K562 (cell line): ENCODE results near the gene FLAD1. TPM values are rescaled to one million over a fixed set of nuclear protein-coding genes. Genes with fewer than 3 reads are reported as not detected.

Experiments used
- ATAC-seq: fragments of 200-7000 bp; cut with Tn5 transposase; 3 replicates; pipeline ENCODE4 v1.9.1; 2020; ENCODE audit warnings: moderate library complexity
- BruUV-seq: library from RNA; stranded (reverse); fragments of 400-500 nt; replicated peaks from 2 replicates; lab custom pipeline; 2021; lab: Mats Ljungman, UMichigan
- CTCF ChIA-PET: fragments of 300-600 bp; formaldehyde crosslinking; extraction: SDS; loops from one replicate; lab custom pipeline; 2021; ENCODE audit warnings: low intra/inter-chr PET ratio; lab: Yijun Ruan, JAX
- POLR2A ChIA-PET: fragments of 300-600, 350-650 bp; sonication (Branson Sonifier 250); formaldehyde crosslinking; extraction: SDS; loops from one replicate; lab custom pipeline; 2021; ENCODE audit warnings: antibody characterized with exemption, inconsistent platforms; lab: Yijun Ruan, JAX
- DNase-seq, 4 experiments: peaks; one replicate each; pipeline versions ENCODE4 v3.0.0 to v3.0.0-alpha.2; 2011 to 2018; ENCODE audit warnings: low spot score in 3 of 4, mixed read lengths in 3 of 4; ENCODE audit errors: extremely low read depth in 1 of 4
- FAIRE-seq: peaks from 2 replicates; lab custom pipeline; 2011; peaks lifted over from hg19 to GRCh38; lab: Jason Lieb, UNC
- H2AFZ ChIP-seq: 2 replicates; pipeline ENCODE4 v1.6.0; 2011; ENCODE audit warnings: low read depth, low read length, control low read depth, inconsistent platforms
- H3K27ac ChIP-seq: fragments of 200-600 bp; 3 replicates; pipeline ENCODE4 v1.8.0; 2011; ENCODE audit warnings: low read depth, mild to moderate bottlenecking, control low read depth, inconsistent platforms, low read length, moderate library complexity, mixed read lengths; ENCODE audit errors: extremely low read depth
- H3K27me3 ChIP-seq, 2 experiments: fragments of 300-600 bp in 1 of 2; 2 replicates in 1 of 2; 3 replicates in 1 of 2; pipeline versions ENCODE4 v1.6.0 to v1.8.0; 2011; ENCODE audit warnings: inconsistent platforms in 2 of 2, low read length in 2 of 2, mild to moderate bottlenecking in 1 of 2, mixed read lengths in 1 of 2, moderate library complexity in 1 of 2; ENCODE audit not compliant: control insufficient read depth in 2 of 2, insufficient read depth in 2 of 2
- H3K36me3 ChIP-seq: fragments of 300-600 bp; 3 replicates; pipeline ENCODE4 v1.8.0; 2011; ENCODE audit warnings: mild to moderate bottlenecking, low read length, inconsistent platforms; ENCODE audit not compliant: control insufficient read depth, insufficient read depth
- H3K4me1 ChIP-seq, 2 experiments: fragments of 200-600 bp in 1 of 2; replicated peaks in 1 of 2; 2 replicates in 1 of 2; 3 replicates in 1 of 2; pipeline versions ENCODE4 v1.5.1 to v1.8.0; 2011; ENCODE audit warnings: inconsistent platforms in 2 of 2, low read length in 2 of 2, mild to moderate bottlenecking in 1 of 2, mixed read lengths in 1 of 2, moderate library complexity in 1 of 2; ENCODE audit not compliant: control insufficient read depth in 2 of 2, insufficient read depth in 2 of 2
- H3K4me2 ChIP-seq: 2 replicates; pipeline ENCODE4 v1.6.1; 2011; ENCODE audit warnings: low read length, control low read depth, inconsistent platforms, mixed read lengths; ENCODE audit not compliant: insufficient read depth
- H3K4me3 ChIP-seq: fragments of 200-600 bp; sonication (generic), shearing (Covaris generic); 2 replicates; pipeline ENCODE4 v1.5.1; 2016; ENCODE audit warnings: control low read depth, inconsistent platforms
- H3K79me2 ChIP-seq: fragments of 200-600 bp; 3 replicates; pipeline ENCODE4 v1.8.0; 2011; ENCODE audit warnings: low read length, inconsistent platforms; ENCODE audit not compliant: control insufficient read depth, insufficient read depth
- H3K9ac ChIP-seq, 2 experiments: 2 replicates each; pipeline versions ENCODE4 v1.6.0 to v1.6.1; 2011; ENCODE audit warnings: low read depth in 2 of 2, low read length in 2 of 2, control low read depth in 1 of 2, inconsistent platforms in 1 of 2, mild to moderate bottlenecking in 1 of 2, mixed read lengths in 1 of 2; ENCODE audit not compliant: insufficient read depth in 1 of 2
- H3K9me1 ChIP-seq: one replicate; pipeline ENCODE4 v1.6.0; 2011; ENCODE audit warnings: inconsistent platforms, mild to moderate bottlenecking, low read length, moderate library complexity; ENCODE audit not compliant: control insufficient read depth, insufficient read depth
- H3K9me3 ChIP-seq: replicated peaks from 2 replicates; pipeline ENCODE4 v1.5.1; 2011; ENCODE audit warnings: low read depth, low read length, inconsistent platforms; ENCODE audit not compliant: control insufficient read depth, insufficient read depth
- H4K20me1 ChIP-seq: replicated peaks from 2 replicates; pipeline ENCODE4 v1.6.1; 2011; ENCODE audit warnings: low read length, inconsistent platforms, mixed read lengths; ENCODE audit not compliant: control insufficient read depth, insufficient read depth
- ARID2 ChIP-seq: fragments of 450-650 bp; IDR thresholded peaks from 2 replicates; pipeline ENCODE4 v1.6.1; 2017; ENCODE audit warnings: antibody characterized with exemption, mild to moderate bottlenecking
- BRD9 ChIP-seq: fragments of 450-650 bp; IDR thresholded peaks from 2 replicates; pipeline ENCODE4 v1.6.1; 2018; ENCODE audit warnings: low read depth; ENCODE audit not compliant: partially characterized antibody
- CAMTA2 ChIP-seq: fragments of 250-450 bp; sonication (Bioruptor Pico); conservative IDR thresholded peaks from 2 replicates; pipeline ENCODE4 v1.5.1; 2022
- CBX8 ChIP-seq: fragments of 200-600 bp; sonication (generic); IDR thresholded peaks from 2 replicates; pipeline ENCODE4 v1.6.1; 2012; ENCODE audit warnings: borderline replicate concordance, mixed run types, low read depth, mild to moderate bottlenecking, moderate library complexity, mixed read lengths, low read length, control low read depth, inconsistent platforms; ENCODE audit not compliant: poor library complexity, severe bottlenecking; ENCODE audit errors: extremely low read depth
- CREBBP ChIP-seq: IDR thresholded peaks from one replicate; pipeline ENCODE4 v1.6.1; 2012; ENCODE audit warnings: low read depth, mild to moderate bottlenecking, control low read depth, inconsistent platforms, low read length
- FOXK2 ChIP-seq, 2 experiments: fragments of 450-650 bp; IDR thresholded peaks in 1 of 2; conservative IDR thresholded peaks in 1 of 2; 2 replicates each; pipeline ENCODE4 v1.6.1; 2016; ENCODE audit warnings: low read depth in 2 of 2, mild to moderate bottlenecking in 1 of 2
- HCFC1 ChIP-seq: IDR thresholded peaks from 2 replicates; pipeline ENCODE4 v1.6.1; 2012; ENCODE audit warnings: low read depth, low read length, improper control_type of control experiment
- JUN ChIP-seq, 2 experiments: sonication (generic) in 1 of 2; formaldehyde crosslinking in 1 of 2; IDR thresholded peaks; 2 replicates each; pipeline versions ENCODE4 v1.6.1 to v1.8.0; 2012 to 2022; ENCODE audit warnings: borderline replicate concordance in 2 of 2, mild to moderate bottlenecking in 2 of 2, improper control_type of control experiment in 1 of 2, low read depth in 1 of 2, low read length in 1 of 2, missing genetic modification reagents in 1 of 2
- NCOA6 ChIP-seq: fragments of 450-650 bp; IDR thresholded peaks from 2 replicates; pipeline ENCODE4 v1.6.1; 2017; ENCODE audit warnings: mild to moderate bottlenecking
- SRSF9 ChIP-seq: fragments of 200-400 bp; formaldehyde crosslinking; IDR thresholded peaks from 2 replicates; pipeline ENCODE4 v1.6.1; 2017; ENCODE audit warnings: low read depth, low read length, borderline replicate concordance
- TCF3 ChIP-seq: sonication (generic); formaldehyde crosslinking; IDR thresholded peaks from 2 replicates; pipeline ENCODE4 v1.4.0; 2020; ENCODE audit warnings: mild to moderate bottlenecking, missing genetic modification reagents
- YY1 ChIP-seq, 3 experiments: IDR thresholded peaks; 2 replicates each; pipeline ENCODE4 v1.6.1; 2011; ENCODE audit warnings: low read length in 2 of 3, mild to moderate bottlenecking in 2 of 3, moderate library complexity in 2 of 3, borderline replicate concordance in 1 of 3, control low read depth in 1 of 3, low read depth in 1 of 3; ENCODE audit not compliant: insufficient read depth in 3 of 3, insufficient replicate concordance in 2 of 3, control insufficient read depth in 1 of 3, insufficient read length in 1 of 3; ENCODE audit errors: extremely low read depth in 1 of 3
- ZNF124 ChIP-seq: sonication (generic); formaldehyde crosslinking; IDR thresholded peaks from 2 replicates; pipeline ENCODE4 v1.8.1; 2022; ENCODE audit warnings: missing genetic modification reagents
- ZNF551 ChIP-seq: fragments of 250-450 bp; sonication (Bioruptor Pico); IDR thresholded peaks from 2 replicates; pipeline ENCODE4 v1.5.0; 2021; ENCODE audit warnings: mild to moderate bottlenecking, moderate library complexity
- WGBS: fragments of 100-300 bp; shearing (Covaris generic); methylation state at CpG from one replicate; pipeline ENCODE4 v1.1.6; 2016; ENCODE audit warnings: low coverage, mixed read lengths; ENCODE audit not compliant: insufficient coverage; ENCODE audit errors: missing lambda C conversion rate; 5-methylcytosine and 5-hydroxymethylcytosine counted together
- in situ Hi-C: fragments of 300-500 bp; cut with MboI; formaldehyde crosslinking; loops from 4 replicates; pipeline ENCODE4 v1.15.0; 2018; ENCODE audit warnings: inconsistent platforms, mixed read lengths
- intact Hi-C: fragments of 100-400 bp; cut with micrococcal nuclease; formaldehyde crosslinking; loops from 2 replicates; pipeline ENCODE4 v1.14.2; 2022
- polyA plus RNA-seq, 8 experiments: library from polyadenylated mRNA; depleted of rRNA in 4 of 8; stranded (reverse) in 5 of 8; unstranded in 3 of 8; fragments of >200 nt; fragmentation: Nextera tagmentation in 2 of 8; fragmentation: Illumina TruSeq in 1 of 8; extraction: Ambion mirVana in 2 of 8; extraction: Trizol in 1 of 8; gene quantifications; 2 replicates each; pipeline versions ENCODE4 v1.2.1 to v1.2.3, GENCODE V29; 2011 to 2014; ENCODE audit warnings: inconsistent platforms in 1 of 8, missing spikeins in 1 of 8
- total RNA-seq, 7 experiments: library from RNA; depleted of rRNA in 6 of 7; stranded (reverse); fragments of >200 nt in 6 of 7; fragmentation: Illumina TruSeq in 2 of 7; extraction: Trizol in 2 of 7; gene quantifications; 2 replicates each; pipeline versions ENCODE4 v1.2.1 to v1.2.3, GENCODE V29; 2011 to 2021; ENCODE audit warnings: low replicate concordance in 1 of 7
- TF ChIP-seq, protein P1 (sequence below): fragments of 250-450 bp; sonication (Bioruptor Pico); IDR thresholded peaks from 2 replicates; pipeline ENCODE4 v1.4.0; 2020; ENCODE audit warnings: mild to moderate bottlenecking, moderate library complexity
- TF ChIP-seq, protein P2 (sequence below), 3 experiments: IDR thresholded peaks in 2 of 3; conservative IDR thresholded peaks in 1 of 3; 2 replicates each; pipeline ENCODE4 v1.5.1; 2011 to 2012; ENCODE audit warnings: low read length in 3 of 3, mild to moderate bottlenecking in 3 of 3, control low read depth in 2 of 3, improper control_type of control experiment in 1 of 3, inconsistent platforms in 1 of 3, low read depth in 1 of 3, mixed read lengths in 1 of 3, moderate library complexity in 1 of 3; ENCODE audit not compliant: insufficient read depth in 2 of 3

Gene FLAD1
- total and polyA plus RNA-seq, 9 of the 15 experiments (the other 6 are each of a cell fraction or from before 2014, with no cell fraction given): 24.9 to 85.8 (median 67.0) TPM

DNA sequence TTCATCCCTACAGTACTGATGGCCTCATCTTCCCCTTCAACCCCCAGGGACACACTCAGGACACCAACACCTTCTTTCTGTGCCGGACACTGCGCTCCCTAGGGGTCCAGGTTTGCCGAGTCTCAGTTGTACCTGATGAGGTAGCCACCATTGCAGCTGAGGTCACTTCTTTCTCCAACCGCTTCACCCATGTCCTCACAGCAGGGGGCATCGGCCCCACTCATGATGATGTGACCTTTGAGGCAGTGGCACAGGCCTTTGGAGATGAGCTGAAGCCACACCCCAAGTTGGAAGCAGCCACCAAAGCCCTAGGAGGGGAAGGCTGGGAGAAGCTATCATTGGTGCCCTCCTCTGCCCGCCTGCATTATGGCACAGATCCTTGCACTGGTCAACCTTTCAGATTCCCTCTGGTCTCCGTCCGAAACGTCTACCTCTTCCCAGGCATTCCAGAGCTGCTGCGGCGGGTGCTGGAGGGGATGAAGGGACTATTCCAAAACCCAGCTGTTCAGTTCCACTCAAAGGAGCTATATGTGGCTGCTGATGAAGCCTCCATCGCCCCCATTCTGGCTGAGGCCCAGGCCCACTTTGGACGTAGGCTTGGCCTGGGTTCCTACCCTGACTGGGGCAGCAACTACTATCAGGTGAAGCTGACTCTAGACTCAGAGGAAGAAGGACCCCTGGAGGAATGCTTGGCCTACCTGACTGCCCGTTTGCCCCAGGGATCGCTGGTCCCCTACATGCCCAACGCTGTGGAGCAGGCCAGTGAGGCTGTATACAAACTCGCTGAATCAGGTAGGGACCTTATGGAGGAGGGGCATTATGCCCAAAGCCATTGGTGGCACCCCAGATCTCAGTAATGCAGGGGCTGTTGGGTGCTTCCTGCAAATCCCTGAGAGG, 5.2 kb downstream of the FLAD1 start:
- in situ Hi-C loops (no loop called here), intact Hi-C loops (no loop called here)
- Histone ChIP-seq H3K9ac (peak overlapping the region in 1 of 2 experiments; percentile 83; a peak in 2 of 4 replicates), H3K4me2 (no peak overlapping the region), H3K4me3 (no peak overlapping the region), H3K9me3 (no peaks in the 10 kb centered on the region), H3K4me1 (peaks cover 10 to 37% of the 10 kb centered on the region in 2 experiments), H2AFZ (no peak overlapping the region), H3K27me3 (no peaks in the 10 kb centered on the region), H3K27ac (no peak overlapping the region; the same call in 2 of the 3 replicates), H3K36me3 (peaks cover 57% of the 10 kb centered on the region), H3K79me2 (peaks cover 60% of the 10 kb centered on the region), H3K9me1 (peaks cover 6% of the 10 kb centered on the region), H4K20me1 (no peaks in the 10 kb centered on the region; the same call in 1 of the 2 replicates)
- WGBS: 90% methylated on average over 15 of the region's 17 CpGs
- BruUV-seq: no TSS peak
- peak in 1 of 4 experiments; percentile 57 for DNase-seq
- ATAC-seq: no peak
- ChIA-PET POLR2A (interaction anchor here (0.6 to 2.8 kb wide), 5 partner anchors 11 to 22 kb away, joined by 3 to 21 read pairs (median 4); partner anchors contain the start of gene CKS1B), CTCF (no interaction called here)
- no peak for FAIRE-seq
- TF ChIP-seq ARID2 (no peak), ZNF124 (CRISPR knock-in tag) (no peak), CAMTA2 (no peak), JUN (IDR thresholded peaks at IDR 0.05; ENCODE audit: borderline replicate concordance, low read depth, low read length) (no peak), JUN (CRISPR knock-in tag; IDR thresholded peaks at IDR 0.05; ENCODE audit: borderline replicate concordance) (no peak), HCFC1 (no peak), FOXK2 (conservative IDR thresholded peaks at IDR 0.05 in 1 of 2, IDR thresholded peaks at IDR 0.05 in 1 of 2; ENCODE audit: low read depth in 2 of 2) (no peak), BRD9 (no peak), ZNF551 (CRISPR knock-in tag) (no peak), NCOA6 (no peak), CBX8 (no peak), SRSF9 (no peak), CREBBP (no peak), TCF3 (CRISPR knock-in tag) (no peak), YY1 (IDR thresholded peaks at IDR 0.05; ENCODE audit: borderline replicate concordance in 1 of 3, control insufficient read depth in 1 of 3, extremely low read depth in 1 of 3, insufficient read depth in 3 of 3, insufficient read length in 1 of 3, insufficient replicate concordance in 2 of 3, low read depth in 1 of 3, low read length in 2 of 3) (no peak)
- TF ChIP-seq, protein P1, sequence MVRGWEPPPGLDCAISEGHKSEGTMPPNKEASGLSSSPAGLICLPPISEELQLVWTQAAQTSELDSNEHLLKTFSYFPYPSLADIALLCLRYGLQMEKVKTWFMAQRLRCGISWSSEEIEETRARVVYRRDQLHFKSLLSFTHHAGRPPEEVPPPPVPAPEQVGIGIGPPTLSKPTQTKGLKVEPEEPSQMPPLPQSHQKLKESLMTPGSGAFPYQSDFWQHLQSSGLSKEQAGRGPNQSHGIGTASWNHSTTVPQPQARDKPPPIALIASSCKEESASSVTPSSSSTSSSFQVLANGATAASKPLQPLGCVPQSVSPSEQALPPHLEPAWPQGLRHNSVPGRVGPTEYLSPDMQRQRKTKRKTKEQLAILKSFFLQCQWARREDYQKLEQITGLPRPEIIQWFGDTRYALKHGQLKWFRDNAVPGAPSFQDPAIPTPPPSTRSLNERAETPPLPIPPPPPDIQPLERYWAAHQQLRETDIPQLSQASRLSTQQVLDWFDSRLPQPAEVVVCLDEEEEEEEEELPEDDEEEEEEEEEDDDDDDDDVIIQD (CRISPR knock-in tag): no peak
- TF ChIP-seq, protein P2, sequence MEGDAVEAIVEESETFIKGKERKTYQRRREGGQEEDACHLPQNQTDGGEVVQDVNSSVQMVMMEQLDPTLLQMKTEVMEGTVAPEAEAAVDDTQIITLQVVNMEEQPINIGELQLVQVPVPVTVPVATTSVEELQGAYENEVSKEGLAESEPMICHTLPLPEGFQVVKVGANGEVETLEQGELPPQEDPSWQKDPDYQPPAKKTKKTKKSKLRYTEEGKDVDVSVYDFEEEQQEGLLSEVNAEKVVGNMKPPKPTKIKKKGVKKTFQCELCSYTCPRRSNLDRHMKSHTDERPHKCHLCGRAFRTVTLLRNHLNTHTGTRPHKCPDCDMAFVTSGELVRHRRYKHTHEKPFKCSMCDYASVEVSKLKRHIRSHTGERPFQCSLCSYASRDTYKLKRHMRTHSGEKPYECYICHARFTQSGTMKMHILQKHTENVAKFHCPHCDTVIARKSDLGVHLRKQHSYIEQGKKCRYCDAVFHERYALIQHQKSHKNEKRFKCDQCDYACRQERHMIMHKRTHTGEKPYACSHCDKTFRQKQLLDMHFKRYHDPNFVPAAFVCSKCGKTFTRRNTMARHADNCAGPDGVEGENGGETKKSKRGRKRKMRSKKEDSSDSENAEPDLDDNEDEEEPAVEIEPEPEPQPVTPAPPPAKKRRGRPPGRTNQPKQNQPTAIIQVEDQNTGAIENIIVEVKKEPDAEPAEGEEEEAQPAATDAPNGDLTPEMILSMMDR (IDR thresholded peaks at IDR 0.05 in 2 of 3, conservative IDR thresholded peaks at IDR 0.05 in 1 of 3; ENCODE audit: insufficient read depth in 2 of 3, low read depth in 1 of 3, low read length in 3 of 3): peak; percentile 42 to 51 (median 50); a peak in 5 of 6 replicates
